Caco-2 (cell line): Measurements from ENCODE around the gene SMURF2. TPM values are rescaled to one million over a fixed set of nuclear protein-coding genes. Genes with fewer than 3 reads are reported as not detected.

Source experiments
- BruUV-seq: library from RNA; stranded (reverse); fragments of 400-500 nt; replicated peaks from 2 replicates; lab custom pipeline; 2021; lab: Mats Ljungman, UMichigan
- CTCF ChIA-PET: fragments of 300-600 bp; sonication (Branson Sonifier 250); formaldehyde crosslinking; loops from one replicate; lab custom pipeline; 2022; ENCODE audit warnings: antibody characterized with exemption; lab: Charles Lee
- POLR2A ChIA-PET: fragments of 300-600 bp; sonication (Branson Sonifier 250); formaldehyde crosslinking; loops from one replicate; lab custom pipeline; 2022; ENCODE audit warnings: antibody characterized with exemption; lab: Charles Lee
- DNase-seq, 2 experiments: peaks; one replicate each; pipeline versions ENCODE4 v3.0.0 to v3.0.0-alpha.2; 2020 to 2022
- H3K27me3 ChIP-seq: replicated peaks from 2 replicates; pipeline ENCODE4 v1.6.0; 2011; ENCODE audit warnings: low read length; ENCODE audit not compliant: control insufficient read depth, insufficient read depth
- H3K36me3 ChIP-seq: 2 replicates; pipeline ENCODE4 v1.5.1; 2011; ENCODE audit warnings: low read length; ENCODE audit not compliant: control insufficient read depth, insufficient read depth
- H3K4me1 ChIP-seq: fragments of 250-450 bp; sonication (Bioruptor Pico); 2 replicates; pipeline ENCODE4 v1.5.1; 2020; ENCODE audit warnings: mild to moderate bottlenecking
- H3K4me3 ChIP-seq: 2 replicates; pipeline ENCODE4 v1.5.1; 2011; ENCODE audit warnings: low read depth, mild to moderate bottlenecking, control low read depth, low read length
- H3K9me3 ChIP-seq: fragments of 250-450 bp; sonication (Bioruptor Pico); 2 replicates; pipeline ENCODE4 v1.5.1; 2020; ENCODE audit warnings: mild to moderate bottlenecking, moderate library complexity
- H3K27ac Mint-ChIP-seq: one replicate; pipeline ENCODE4 v1.8.0; 2022; ENCODE audit warnings: mixed read lengths; ENCODE audit not compliant: unreplicated experiment
- H3K27me3 Mint-ChIP-seq: one replicate; pipeline ENCODE4 v1.8.0; 2022; ENCODE audit warnings: mixed read lengths; ENCODE audit not compliant: insufficient read depth, unreplicated experiment
- H3K36me3 Mint-ChIP-seq: one replicate; pipeline ENCODE4 v1.8.0; 2022; ENCODE audit warnings: mild to moderate bottlenecking, mixed read lengths; ENCODE audit not compliant: insufficient read depth, unreplicated experiment
- H3K4me1 Mint-ChIP-seq: one replicate; pipeline ENCODE4 v1.8.0; 2022; ENCODE audit warnings: low read depth, mixed read lengths; ENCODE audit not compliant: unreplicated experiment
- H3K4me3 Mint-ChIP-seq: one replicate; pipeline ENCODE4 v1.8.0; 2022; ENCODE audit warnings: mild to moderate bottlenecking, moderate library complexity, mixed read lengths; ENCODE audit not compliant: unreplicated experiment
- H3K9me3 Mint-ChIP-seq: one replicate; pipeline ENCODE4 v1.8.0; 2022; ENCODE audit warnings: mixed read lengths; ENCODE audit not compliant: unreplicated experiment
- intact Hi-C: fragments of 100-400 bp; cut with micrococcal nuclease; formaldehyde crosslinking; loops from one replicate; pipeline ENCODE4 v1.10.0; 2022; ENCODE audit not compliant: unreplicated experiment
- total RNA-seq: library from RNA; stranded (reverse); gene quantifications from 2 replicates; pipeline ENCODE4 v1.2.3, GENCODE V29; 2022
- TF ChIP-seq, protein P1 (sequence below), 2 experiments: fragments of 200-600 bp in 1 of 2; IDR thresholded peaks; 1 replicate in 1 of 2; 2 replicates in 1 of 2; pipeline versions ENCODE4 v1.5.1 to v1.8.0; 2011 to 2022; ENCODE audit warnings: antibody characterized with exemption in 1 of 2, control low read depth in 1 of 2, inconsistent platforms in 1 of 2, low read depth in 1 of 2, low read length in 1 of 2, mild to moderate bottlenecking in 1 of 2, moderate library complexity in 1 of 2; ENCODE audit not compliant: insufficient read depth in 1 of 2, severe bottlenecking in 1 of 2, unreplicated experiment in 1 of 2

Gene SMURF2
- total RNA-seq, 1 experiment from 2014 or later, result 26.9 TPM

- TF ChIP-seq, protein P1, sequence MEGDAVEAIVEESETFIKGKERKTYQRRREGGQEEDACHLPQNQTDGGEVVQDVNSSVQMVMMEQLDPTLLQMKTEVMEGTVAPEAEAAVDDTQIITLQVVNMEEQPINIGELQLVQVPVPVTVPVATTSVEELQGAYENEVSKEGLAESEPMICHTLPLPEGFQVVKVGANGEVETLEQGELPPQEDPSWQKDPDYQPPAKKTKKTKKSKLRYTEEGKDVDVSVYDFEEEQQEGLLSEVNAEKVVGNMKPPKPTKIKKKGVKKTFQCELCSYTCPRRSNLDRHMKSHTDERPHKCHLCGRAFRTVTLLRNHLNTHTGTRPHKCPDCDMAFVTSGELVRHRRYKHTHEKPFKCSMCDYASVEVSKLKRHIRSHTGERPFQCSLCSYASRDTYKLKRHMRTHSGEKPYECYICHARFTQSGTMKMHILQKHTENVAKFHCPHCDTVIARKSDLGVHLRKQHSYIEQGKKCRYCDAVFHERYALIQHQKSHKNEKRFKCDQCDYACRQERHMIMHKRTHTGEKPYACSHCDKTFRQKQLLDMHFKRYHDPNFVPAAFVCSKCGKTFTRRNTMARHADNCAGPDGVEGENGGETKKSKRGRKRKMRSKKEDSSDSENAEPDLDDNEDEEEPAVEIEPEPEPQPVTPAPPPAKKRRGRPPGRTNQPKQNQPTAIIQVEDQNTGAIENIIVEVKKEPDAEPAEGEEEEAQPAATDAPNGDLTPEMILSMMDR (IDR thresholded peaks at IDR 0.05; ENCODE audit: insufficient read depth in 1 of 2, low read depth in 1 of 2, low read length in 1 of 2, severe bottlenecking in 1 of 2, unreplicated experiment in 1 of 2), result no peak
- Histone ChIP-seq H3K4me1 (peaks cover 26% of the 10 kb centered on the region), H3K27me3 (no peaks in the 10 kb centered on the region), H3K9me3 (no peaks in the 10 kb centered on the region), H3K4me3 (peak overlapping the region; percentile 45), H3K36me3 (peaks cover 9% of the 10 kb centered on the region)
- intact Hi-C loops, result no loop called here
- H3K36me3 Mint-ChIP-seq, result peaks cover 87% of the 10 kb centered on the region
- no peak for DNase-seq
- BruUV-seq, result no TSS peak
- no peaks in the 10 kb centered on the region for H3K9me3 Mint-ChIP-seq
- peak overlapping the region; percentile 100 for H3K27ac Mint-ChIP-seq
- CTCF ChIA-PET, result no interaction called here
- peaks cover 50% of the 10 kb centered on the region for H3K4me1 Mint-ChIP-seq
- no peaks in the 10 kb centered on the region for H3K27me3 Mint-ChIP-seq
- POLR2A ChIA-PET, result interaction anchor here (3.3 kb wide), 1 partner anchor 7 kb away, joined by 79 read pairs; the partner anchor contains the start of gene POLG2
- H3K4me3 Mint-ChIP-seq, result peak overlapping the region; percentile 97
Observed at GRCh38 chr17:64503821-64504768, 158.0 kb downstream of the SMURF2 start.

DNA sequence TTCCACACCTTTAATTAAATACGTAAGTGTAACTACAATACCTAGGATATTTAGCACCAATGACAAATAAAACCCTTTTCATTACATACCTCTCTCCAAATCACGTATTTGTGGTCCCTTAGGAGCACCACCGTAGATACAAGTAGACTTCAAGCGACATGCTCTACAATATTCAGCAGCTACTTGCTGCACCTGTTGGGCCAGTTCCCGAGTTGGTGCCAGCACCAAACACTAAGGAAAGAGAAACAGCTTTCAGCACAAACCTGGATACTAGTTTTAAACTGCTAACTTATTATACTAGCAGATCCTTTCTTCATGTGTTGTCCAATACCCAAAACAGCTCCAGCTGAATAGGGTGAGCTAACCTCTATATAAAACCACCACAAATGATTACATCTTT is 158.8 kb downstream of the SMURF2 start:
- Histone ChIP-seq H3K4me1 (peaks cover 34% of the 10 kb centered on the region), H3K4me3 (no peak overlapping the region), H3K27me3 (no peaks in the 10 kb centered on the region), H3K36me3 (peaks cover 7% of the 10 kb centered on the region), H3K9me3 (no peaks in the 10 kb centered on the region)
- intact Hi-C loops, result no loop called here
- peaks cover 95% of the 10 kb centered on the region for H3K36me3 Mint-ChIP-seq
- no peak for DNase-seq
- H3K4me1 Mint-ChIP-seq, result peaks cover 56% of the 10 kb centered on the region
- H3K4me3 Mint-ChIP-seq, result peak overlapping the region; percentile 34
- H3K9me3 Mint-ChIP-seq, result no peaks in the 10 kb centered on the region
- peak overlapping the region; percentile 48 for H3K27ac Mint-ChIP-seq
- ChIA-PET CTCF (no interaction called here), POLR2A (no interaction called here)
- no TSS peak for BruUV-seq
- TF ChIP-seq, protein P1 (IDR thresholded peaks at IDR 0.05; ENCODE audit: insufficient read depth in 1 of 2, low read depth in 1 of 2, low read length in 1 of 2, severe bottlenecking in 1 of 2, unreplicated experiment in 1 of 2), result no peak
- no peaks in the 10 kb centered on the region for H3K27me3 Mint-ChIP-seq

DNA sequence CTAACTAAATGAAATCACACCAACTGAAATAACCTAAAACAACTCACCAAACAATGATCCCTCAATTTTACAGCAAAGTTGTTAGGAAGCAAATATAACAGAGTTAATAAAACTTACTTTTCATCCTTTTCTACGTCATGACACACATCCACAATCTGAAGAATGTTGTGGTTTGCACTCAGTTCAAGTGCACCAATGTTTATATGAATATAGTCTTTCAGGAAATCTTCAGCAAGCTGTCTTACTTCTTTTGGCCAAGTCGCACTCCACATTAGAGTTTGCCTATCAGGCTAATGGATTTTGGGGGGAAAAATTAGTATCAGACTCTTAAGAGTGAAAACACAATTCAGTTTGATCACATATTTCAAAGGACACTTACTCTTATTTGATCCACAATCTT is 159.3 kb downstream of the SMURF2 start:
- no TSS peak for BruUV-seq
- Histone ChIP-seq H3K9me3 (no peaks in the 10 kb centered on the region), H3K4me3 (no peak overlapping the region), H3K4me1 (peaks cover 39% of the 10 kb centered on the region), H3K36me3 (peaks cover 7% of the 10 kb centered on the region), H3K27me3 (no peaks in the 10 kb centered on the region)
- Mint-ChIP-seq H3K36me3 (peaks cover 100% of the 10 kb centered on the region), H3K27ac (peak overlapping the region; percentile 48), H3K27me3 (no peaks in the 10 kb centered on the region), H3K9me3 (no peaks in the 10 kb centered on the region), H3K4me1 (peaks cover 61% of the 10 kb centered on the region), H3K4me3 (peak overlapping the region; percentile 34)
- intact Hi-C loops, result no loop called here
- ChIA-PET CTCF (no interaction called here), POLR2A (no interaction called here)
- no peak for DNase-seq
- TF ChIP-seq, protein P1 (IDR thresholded peaks at IDR 0.05; ENCODE audit: insufficient read depth in 1 of 2, low read depth in 1 of 2, low read length in 1 of 2, severe bottlenecking in 1 of 2, unreplicated experiment in 1 of 2), result no peak
